KMS-11 (cell line): ENCODE data around the gene ADAM12.

Source experiments
- H2AFZ ChIP-seq: fragments of 200-600 bp; sonication (generic); 2 replicates; pipeline ENCODE4 v1.6.1; 2016; ENCODE audit warnings: antibody characterized with exemption, mixed run types, low read depth
- H3K27ac ChIP-seq: fragments of 200-600 bp; sonication (generic); 2 replicates; pipeline ENCODE4 v1.6.1; 2016; ENCODE audit warnings: mild to moderate bottlenecking, mixed run types
- H3K27me3 ChIP-seq: fragments of 200-600 bp; sonication (generic); 2 replicates; pipeline ENCODE4 v1.6.1; 2017; ENCODE audit warnings: mild to moderate bottlenecking, low read depth, mixed run types, moderate library complexity; ENCODE audit not compliant: insufficient read depth
- H3K36me3 ChIP-seq: fragments of 200-600 bp; sonication (generic); 2 replicates; pipeline ENCODE4 v1.6.1; 2017; ENCODE audit warnings: mild to moderate bottlenecking, mixed run types; ENCODE audit not compliant: insufficient read depth
- H3K4me1 ChIP-seq: fragments of 200-600 bp; sonication (generic); 2 replicates; pipeline ENCODE4 v1.6.1; 2016; ENCODE audit warnings: mild to moderate bottlenecking, low read depth, mixed run types; ENCODE audit not compliant: poor library complexity, severe bottlenecking
- H3K4me2 ChIP-seq: fragments of 200-600 bp; sonication (generic); 2 replicates; pipeline ENCODE4 v1.7.0; 2016; ENCODE audit warnings: mild to moderate bottlenecking, mixed run types
- H3K4me3 ChIP-seq: fragments of 200-600 bp; sonication (generic); IDR thresholded peaks from 2 replicates; pipeline ENCODE4 v1.6.1; 2017; ENCODE audit warnings: low read depth, low read length, mixed read lengths; ENCODE audit not compliant: insufficient read depth
- H3K79me2 ChIP-seq: fragments of 200-600 bp; sonication (generic); 2 replicates; pipeline ENCODE4 v1.6.1; 2016; ENCODE audit warnings: low read depth, mixed run types; ENCODE audit not compliant: insufficient read depth
- H3K9ac ChIP-seq: fragments of 200-600 bp; sonication (generic); 2 replicates; pipeline ENCODE4 v1.6.1; 2016; ENCODE audit warnings: mild to moderate bottlenecking, mixed run types
- H4K20me1 ChIP-seq: fragments of 200-600 bp; sonication (generic); 2 replicates; pipeline ENCODE4 v1.6.1; 2016; ENCODE audit warnings: mild to moderate bottlenecking, mixed run types; ENCODE audit not compliant: insufficient read depth
- TF ChIP-seq, protein P1 (sequence below): fragments of 200-600 bp; sonication (generic); conservative IDR thresholded peaks from 2 replicates; pipeline ENCODE4 v1.6.1; 2017; ENCODE audit warnings: low read depth, mild to moderate bottlenecking, antibody characterized with exemption, low read length, moderate library complexity, mixed read lengths

ADAM12 gene

DNA sequence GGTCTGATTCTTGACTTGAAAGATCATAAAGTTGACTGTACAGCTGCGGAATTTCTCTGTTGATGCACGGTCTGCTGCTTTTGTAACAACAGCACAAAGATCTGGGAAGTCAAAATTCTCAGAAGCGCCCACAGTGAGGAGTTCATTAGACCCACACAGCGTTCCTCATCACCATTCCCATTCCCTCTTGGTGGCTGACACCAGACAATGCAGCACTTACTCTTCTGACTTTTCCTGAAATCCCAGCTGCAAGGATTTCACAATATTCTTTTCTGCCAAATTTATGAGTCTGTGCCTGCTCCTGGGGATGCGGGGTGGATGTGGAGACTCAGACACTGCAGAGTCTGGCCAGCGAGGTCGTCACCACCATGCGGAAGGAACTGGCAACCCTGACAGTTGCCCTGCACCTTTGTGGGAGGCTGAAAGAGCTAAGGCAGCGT is 258.0 kb downstream of the ADAM12 start:
- Histone ChIP-seq H4K20me1 (no peaks in the 10 kb centered on the region), H3K36me3 (no peaks in the 10 kb centered on the region), H3K9ac (no peak overlapping the region), H2AFZ (no peak overlapping the region), H3K4me2 (no peak overlapping the region), H3K27ac (no peak overlapping the region), H3K27me3 (no peaks in the 10 kb centered on the region), H3K4me1 (no peaks in the 10 kb centered on the region), H3K79me2 (no peaks in the 10 kb centered on the region), H3K4me3 (no peak overlapping the region)
- TF ChIP-seq, protein P1, sequence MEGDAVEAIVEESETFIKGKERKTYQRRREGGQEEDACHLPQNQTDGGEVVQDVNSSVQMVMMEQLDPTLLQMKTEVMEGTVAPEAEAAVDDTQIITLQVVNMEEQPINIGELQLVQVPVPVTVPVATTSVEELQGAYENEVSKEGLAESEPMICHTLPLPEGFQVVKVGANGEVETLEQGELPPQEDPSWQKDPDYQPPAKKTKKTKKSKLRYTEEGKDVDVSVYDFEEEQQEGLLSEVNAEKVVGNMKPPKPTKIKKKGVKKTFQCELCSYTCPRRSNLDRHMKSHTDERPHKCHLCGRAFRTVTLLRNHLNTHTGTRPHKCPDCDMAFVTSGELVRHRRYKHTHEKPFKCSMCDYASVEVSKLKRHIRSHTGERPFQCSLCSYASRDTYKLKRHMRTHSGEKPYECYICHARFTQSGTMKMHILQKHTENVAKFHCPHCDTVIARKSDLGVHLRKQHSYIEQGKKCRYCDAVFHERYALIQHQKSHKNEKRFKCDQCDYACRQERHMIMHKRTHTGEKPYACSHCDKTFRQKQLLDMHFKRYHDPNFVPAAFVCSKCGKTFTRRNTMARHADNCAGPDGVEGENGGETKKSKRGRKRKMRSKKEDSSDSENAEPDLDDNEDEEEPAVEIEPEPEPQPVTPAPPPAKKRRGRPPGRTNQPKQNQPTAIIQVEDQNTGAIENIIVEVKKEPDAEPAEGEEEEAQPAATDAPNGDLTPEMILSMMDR: no peak

DNA sequence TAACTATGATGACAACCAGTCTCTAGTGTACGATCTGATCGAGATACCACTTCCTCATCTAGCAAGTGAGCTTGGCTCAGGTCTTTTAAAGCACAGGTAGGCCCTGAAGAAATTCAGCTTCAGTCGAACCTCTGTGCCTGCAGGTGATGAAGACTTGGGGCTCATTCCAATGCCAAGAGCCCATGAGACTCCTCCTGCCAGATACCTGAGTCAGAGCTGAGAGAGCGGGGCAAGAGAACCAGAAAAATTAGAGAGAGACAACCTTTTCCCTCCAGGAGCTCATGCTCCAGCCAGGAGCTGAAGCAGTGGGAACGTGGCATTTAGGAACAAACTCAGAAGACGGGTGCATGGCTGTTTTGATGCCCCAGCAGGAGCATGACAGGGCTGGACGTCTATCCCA is 259.3 kb downstream of the ADAM12 start:
- no peak overlapping the region for H3K4me3 ChIP-seq
- H3K4me2 ChIP-seq: no peak overlapping the region
- H4K20me1 ChIP-seq: no peaks in the 10 kb centered on the region
- no peak overlapping the region for H3K9ac ChIP-seq
- H3K27ac ChIP-seq: no peak overlapping the region
- H3K36me3 ChIP-seq: no peaks in the 10 kb centered on the region
- no peaks in the 10 kb centered on the region for H3K4me1 ChIP-seq
- no peaks in the 10 kb centered on the region for H3K27me3 ChIP-seq
- no peaks in the 10 kb centered on the region for H3K79me2 ChIP-seq
- H2AFZ ChIP-seq: no peak overlapping the region
- TF ChIP-seq, protein P1: no peak

DNA sequence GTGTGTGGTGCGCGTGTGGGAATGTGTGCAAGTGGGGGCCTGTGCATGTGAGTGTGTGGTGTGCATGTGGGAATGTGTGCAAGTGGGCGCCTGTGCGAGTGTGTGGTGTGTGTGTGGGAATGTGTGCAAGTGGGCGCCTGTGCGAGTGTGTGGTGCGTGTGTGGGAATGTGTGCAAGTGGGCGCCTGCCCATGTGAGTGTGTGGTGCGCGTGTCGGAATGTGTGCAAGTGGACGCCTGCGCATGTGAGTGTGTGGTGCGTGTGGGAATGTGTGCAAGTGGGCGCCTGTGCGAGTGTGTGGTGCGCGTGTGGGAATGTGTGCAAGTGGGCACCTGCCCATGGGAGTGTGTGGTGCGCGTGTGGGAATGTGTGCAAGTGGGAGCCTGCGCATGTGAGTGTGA is 259.7 kb downstream of the ADAM12 start:
- H3K36me3 ChIP-seq: no peaks in the 10 kb centered on the region
- H2AFZ ChIP-seq: no peak overlapping the region
- TF ChIP-seq, protein P1: no peak
- H3K4me3 ChIP-seq: no peak overlapping the region
- H3K4me1 ChIP-seq: no peaks in the 10 kb centered on the region
- H3K4me2 ChIP-seq: no peak overlapping the region
- no peaks in the 10 kb centered on the region for H3K79me2 ChIP-seq
- H3K27me3 ChIP-seq: no peaks in the 10 kb centered on the region
- no peak overlapping the region for H3K27ac ChIP-seq
- H3K9ac ChIP-seq: no peak overlapping the region
- H4K20me1 ChIP-seq: no peaks in the 10 kb centered on the region

DNA sequence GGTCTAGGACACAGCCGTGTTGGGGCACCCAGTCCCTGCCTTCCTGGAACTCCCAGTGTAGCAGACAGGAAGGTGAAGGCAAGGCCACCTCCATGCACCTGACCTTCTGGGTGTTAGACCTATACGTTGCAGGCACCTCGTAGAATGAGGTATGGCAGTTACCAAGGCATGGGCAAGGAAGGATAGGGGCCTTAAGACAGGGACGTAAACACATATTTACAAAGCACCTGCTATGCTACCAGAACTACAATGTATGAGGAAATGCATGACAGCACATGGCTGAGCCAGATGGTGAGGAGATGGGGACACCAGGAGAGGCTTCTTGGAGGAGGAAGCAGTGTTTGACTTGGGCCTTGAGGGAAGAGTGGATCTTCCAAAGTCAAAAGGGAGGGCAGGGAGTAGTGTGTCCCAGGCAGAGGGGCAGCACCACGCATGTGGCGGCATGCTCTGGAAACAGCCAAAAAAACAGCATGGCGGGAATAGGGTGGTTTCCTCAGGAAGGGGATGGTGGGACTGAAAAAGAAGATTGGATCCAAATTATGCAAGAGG is 260.7 kb downstream of the ADAM12 start:
- H3K9ac ChIP-seq: no peak overlapping the region
- TF ChIP-seq, protein P1: no peak

More for the DNA sequence above, 260.7 kb downstream of the ADAM12 start:
- no peak overlapping the region for H2AFZ ChIP-seq
- H3K36me3 ChIP-seq: no peaks in the 10 kb centered on the region
- H3K4me1 ChIP-seq: no peaks in the 10 kb centered on the region
- no peak overlapping the region for H3K4me2 ChIP-seq
- no peaks in the 10 kb centered on the region for H4K20me1 ChIP-seq
- H3K4me3 ChIP-seq: no peak overlapping the region
- H3K27me3 ChIP-seq: no peaks in the 10 kb centered on the region
- no peaks in the 10 kb centered on the region for H3K79me2 ChIP-seq
- no peak overlapping the region for H3K27ac ChIP-seq
